PC-3 (cell line): ENCODE results near the gene UBAC1. TPM values are rescaled to one million over a fixed set of nuclear protein-coding genes. Genes with fewer than 3 reads are reported as not detected.

Source experiments
- ATAC-seq: fragments of 200-7000 bp; cut with Tn5 transposase; 2 replicates; pipeline ENCODE4 v1.9.1; 2020; ENCODE audit warnings: mild to moderate bottlenecking, moderate library complexity
- BruUV-seq: library from RNA; stranded (reverse); fragments of 400-500 nt; replicated peaks from 2 replicates; lab custom pipeline; 2021; lab: Mats Ljungman, UMichigan
- CTCF ChIA-PET: fragments of 300-600 bp; sonication (Branson Sonifier 250); formaldehyde crosslinking; loops from one replicate; lab custom pipeline; 2022; ENCODE audit warnings: antibody characterized with exemption; lab: Charles Lee
- POLR2A ChIA-PET: fragments of 300-600 bp; sonication (Branson Sonifier 250); formaldehyde crosslinking; loops from one replicate; lab custom pipeline; 2022; ENCODE audit warnings: antibody characterized with exemption; ENCODE audit not compliant: unreplicated experiment; lab: Charles Lee
- DNase-seq: peaks from one replicate; pipeline ENCODE4 v3.0.0-alpha.2; 2015
- H2AFZ ChIP-seq: fragments of 300-600 bp; sonication (generic); 2 replicates; pipeline ENCODE4 v1.6.0; 2016; ENCODE audit warnings: antibody characterized with exemption, low read length
- H3F3A ChIP-seq: fragments of 300-600 bp; sonication (generic); one replicate; pipeline ENCODE4 v1.6.0; 2017; ENCODE audit warnings: antibody characterized with exemption, low read length, control low read depth, mild to moderate bottlenecking; ENCODE audit not compliant: unreplicated experiment
- H3K27ac ChIP-seq: fragments of 300-600 bp; sonication (generic); 2 replicates; pipeline ENCODE4 v1.5.1; 2016; ENCODE audit warnings: mild to moderate bottlenecking, low read length
- H3K27me3 ChIP-seq: fragments of 300-600 bp; sonication (generic); 2 replicates; pipeline ENCODE4 v1.6.1; 2016; ENCODE audit warnings: low read length, mixed read lengths
- H3K36me3 ChIP-seq: fragments of 300-600 bp; sonication (generic); 2 replicates; pipeline ENCODE4 v1.6.1; 2016; ENCODE audit warnings: low read depth, mixed run types, low read length, mixed read lengths
- H3K4me1 ChIP-seq: fragments of 300-600 bp; sonication (generic); 2 replicates; pipeline ENCODE4 v1.5.1; 2016; ENCODE audit warnings: low read length; ENCODE audit not compliant: insufficient read depth
- H3K4me2 ChIP-seq: fragments of 300-600 bp; sonication (generic); 2 replicates; pipeline ENCODE4 v1.6.0; 2016; ENCODE audit warnings: low read length
- H3K4me3 ChIP-seq: fragments of 300-600 bp; sonication (generic); 2 replicates; pipeline ENCODE4 v1.5.1; 2016; ENCODE audit warnings: mild to moderate bottlenecking, low read length, mixed read lengths
- H3K79me2 ChIP-seq: fragments of 300-600 bp; sonication (generic); 2 replicates; pipeline ENCODE4 v1.6.1; 2017; ENCODE audit warnings: low read length, mixed read lengths
- H3K9ac ChIP-seq: fragments of 300-600 bp; sonication (generic); 2 replicates; pipeline ENCODE4 v1.6.0; 2016; ENCODE audit warnings: mild to moderate bottlenecking, low read length
- H3K9me2 ChIP-seq: fragments of 300-600 bp; sonication (generic); replicated peaks from 2 replicates; pipeline ENCODE4 v1.6.1; 2016; ENCODE audit warnings: mixed run types, low read length, mixed read lengths
- H3K9me3 ChIP-seq: fragments of 300-600 bp; sonication (generic); 2 replicates; pipeline ENCODE4 v1.6.1; 2016; ENCODE audit warnings: low read length, mixed read lengths
- H4K20me1 ChIP-seq: fragments of 300-600 bp; sonication (generic); 2 replicates; pipeline ENCODE4 v1.6.1; 2016; ENCODE audit warnings: low read length, mixed read lengths
- CTCF ChIP-seq: fragments of 300-600 bp; sonication (generic); conservative IDR thresholded peaks from 2 replicates; pipeline ENCODE4 v1.5.1; 2017; ENCODE audit warnings: antibody characterized with exemption, low read depth, mild to moderate bottlenecking, low read length
- EZH2 ChIP-seq: fragments of 300-600 bp; sonication (generic); IDR thresholded peaks from one replicate; pipeline ENCODE4 v1.6.1; 2017; ENCODE audit warnings: antibody characterized with exemption, mild to moderate bottlenecking, low read length; ENCODE audit not compliant: unreplicated experiment
- EZH2phosphoT487 ChIP-seq: fragments of 300-600 bp; sonication (generic); IDR thresholded peaks from 2 replicates; pipeline ENCODE4 v1.6.1; 2018; ENCODE audit warnings: mild to moderate bottlenecking, antibody characterized with exemption, low read length, borderline replicate concordance
- intact Hi-C: fragments of 100-400 bp; cut with micrococcal nuclease; formaldehyde crosslinking; loops from 2 replicates; pipeline ENCODE4 v1.9.0; 2023
- total RNA-seq: library from RNA; depleted of rRNA; stranded (reverse); fragments of >200 nt; gene quantifications from 2 replicates; pipeline ENCODE4 v1.2.3, GENCODE V29; 2014

Gene UBAC1
- total RNA-seq, 1 experiment from 2014 or later = 77.3 TPM

GRCh38 chr9:135997090-135998015 lies 36.2 kb upstream of the UBAC1 start:
- TF ChIP-seq CTCF (no peak), EZH2 (no peak), EZH2phosphoT487 (no peak)
- ChIA-PET POLR2A (no interaction called here), CTCF (no interaction called here)
- Histone ChIP-seq H3K9me2 (no peaks in the 10 kb centered on the region), H3K9me3 (no peaks in the 10 kb centered on the region), H3K4me1 (peaks cover 11% of the 10 kb centered on the region), H3K27ac (no peak overlapping the region), H3K4me2 (no peak overlapping the region), H4K20me1 (no peaks in the 10 kb centered on the region), H3K4me3 (no peak overlapping the region), H2AFZ (no peak overlapping the region), H3K79me2 (no peaks in the 10 kb centered on the region), H3K36me3 (no peaks in the 10 kb centered on the region), H3K27me3 (no peaks in the 10 kb centered on the region), H3K9ac (no peak overlapping the region), H3F3A (no peaks in the 10 kb centered on the region)
- BruUV-seq = no TSS peak
- intact Hi-C loops = no loop called here
- DNase-seq (no peak), ATAC-seq (no peak)

- Histone ChIP-seq H3K4me1 (peaks cover 16% of the 10 kb centered on the region), H2AFZ (no peak overlapping the region), H3K9me3 (no peaks in the 10 kb centered on the region), H3K9ac (no peak overlapping the region), H3K9me2 (no peaks in the 10 kb centered on the region), H3K36me3 (no peaks in the 10 kb centered on the region), H3K4me2 (no peak overlapping the region), H3K79me2 (no peaks in the 10 kb centered on the region), H3K27ac (no peak overlapping the region), H3K4me3 (no peak overlapping the region), H4K20me1 (no peaks in the 10 kb centered on the region), H3K27me3 (no peaks in the 10 kb centered on the region), H3F3A (no peaks in the 10 kb centered on the region)
- TF ChIP-seq EZH2 (no peak), CTCF (no peak), EZH2phosphoT487 (no peak)
- CTCF ChIA-PET = no interaction called here
- intact Hi-C loops = no loop called here
- no TSS peak for BruUV-seq
- ATAC-seq (no peak), DNase-seq (no peak)
- POLR2A ChIA-PET = no interaction called here
Observed at GRCh38 chr9:135995816-135996215, 34.6 kb upstream of the UBAC1 start.
